ENCODE data around the gene PLBD2. TPM values are rescaled to one million over a fixed set of nuclear protein-coding genes. Genes with fewer than 3 reads are reported as not detected.
A peak's percentile ranks its signal among the peaks of the same experiment; 100 is the strongest.

PLBD2 gene
- total RNA-seq, 1 donor from 2014 or later: 52.2 TPM

GRCh38 chr12:113424456-113424855, 66.1 kb downstream of the PLBD2 start:
- FAIRE-seq (no peak), DNase-seq (ENCODE audit: low read depth) (no peak)
- Histone ChIP-seq H4K20me1 (ENCODE audit: insufficient read depth, low read length) (no peaks in the 10 kb centered on the region), H3K4me1 (ENCODE audit: insufficient read depth, low read length) (peaks cover 10% of the 10 kb centered on the region), H3K27ac (ENCODE audit: low read depth, low read length) (no peak overlapping the region), H3K4me3 (ENCODE audit: insufficient read depth, low read depth, low read length) (no peak overlapping the region), H2AFZ (ENCODE audit: low read depth, low read length) (no peak overlapping the region), H3K79me2 (ENCODE audit: insufficient read depth, low read length) (peaks cover 7% of the 10 kb centered on the region), H3K36me3 (ENCODE audit: insufficient read depth, low read length) (no peaks in the 10 kb centered on the region), H3K9ac (ENCODE audit: low read length) (no peak overlapping the region), H3K9me3 (ENCODE audit: insufficient read depth, low read depth, low read length) (no peaks in the 10 kb centered on the region), H3K27me3 (ENCODE audit: insufficient read depth, low read length) (no peaks in the 10 kb centered on the region), H3K4me2 (ENCODE audit: low read length) (no peak overlapping the region)
- Mint-ChIP-seq H3K4me1 (ENCODE audit: low read depth, unreplicated experiment) (peaks cover 4% of the 10 kb centered on the region), H3K36me3 (ENCODE audit: low read depth, unreplicated experiment) (peaks cover 2% of the 10 kb centered on the region), H3K9me3 (ENCODE audit: unreplicated experiment) (no peaks in the 10 kb centered on the region), H3K27ac (ENCODE audit: unreplicated experiment) (no peak overlapping the region), H3K4me3 (ENCODE audit: unreplicated experiment) (no peak overlapping the region), H3K27me3 (ENCODE audit: low read depth, unreplicated experiment) (peaks cover 16% of the 10 kb centered on the region)
- TF ChIP-seq CTCF (IDR thresholded peaks at IDR 0.05; ENCODE audit: insufficient read depth, low read depth, low read length) (no peak), EZH2 (IDR thresholded peaks at IDR 0.05; ENCODE audit: insufficient read depth, low read length) (no peak)

GRCh38 chr12:113424915-113425823, 66.8 kb downstream of the PLBD2 start:
- no peak for FAIRE-seq
- Histone ChIP-seq H3K36me3 (ENCODE audit: insufficient read depth, low read length) (no peaks in the 10 kb centered on the region), H3K79me2 (ENCODE audit: insufficient read depth, low read length) (peaks cover 7% of the 10 kb centered on the region), H3K27me3 (ENCODE audit: insufficient read depth, low read length) (no peaks in the 10 kb centered on the region), H4K20me1 (ENCODE audit: insufficient read depth, low read length) (no peaks in the 10 kb centered on the region), H3K27ac (ENCODE audit: low read depth, low read length) (no peak overlapping the region), H3K4me2 (ENCODE audit: low read length) (no peak overlapping the region), H3K9me3 (ENCODE audit: insufficient read depth, low read depth, low read length) (no peaks in the 10 kb centered on the region), H2AFZ (ENCODE audit: low read depth, low read length) (no peak overlapping the region), H3K9ac (ENCODE audit: low read length) (no peak overlapping the region), H3K4me3 (ENCODE audit: insufficient read depth, low read depth, low read length) (no peak overlapping the region), H3K4me1 (ENCODE audit: insufficient read depth, low read length) (peaks cover 10% of the 10 kb centered on the region)
- peaks cover 4% of the 10 kb centered on the region for H3K4me1 Mint-ChIP-seq (ENCODE audit: low read depth, unreplicated experiment)
- no peak for DNase-seq (ENCODE audit: low read depth)
- H3K4me3 Mint-ChIP-seq (ENCODE audit: unreplicated experiment): no peak overlapping the region
- TF ChIP-seq CTCF (IDR thresholded peaks at IDR 0.05; ENCODE audit: insufficient read depth, low read depth, low read length): peak; percentile 86
- no peak for TF ChIP-seq EZH2 (IDR thresholded peaks at IDR 0.05; ENCODE audit: insufficient read depth, low read length)
- no peaks in the 10 kb centered on the region for H3K9me3 Mint-ChIP-seq (ENCODE audit: unreplicated experiment)
- peaks cover 2% of the 10 kb centered on the region for H3K36me3 Mint-ChIP-seq (ENCODE audit: low read depth, unreplicated experiment)
- H3K27ac Mint-ChIP-seq (ENCODE audit: unreplicated experiment): no peak overlapping the region
- peaks cover 21% of the 10 kb centered on the region for H3K27me3 Mint-ChIP-seq (ENCODE audit: low read depth, unreplicated experiment)

- Mint-ChIP-seq H3K4me1 (ENCODE audit: low read depth, unreplicated experiment) (peaks cover 4% of the 10 kb centered on the region), H3K9me3 (ENCODE audit: unreplicated experiment) (no peaks in the 10 kb centered on the region), H3K4me3 (ENCODE audit: unreplicated experiment) (no peak overlapping the region), H3K36me3 (ENCODE audit: low read depth, unreplicated experiment) (peaks cover 5% of the 10 kb centered on the region), H3K27ac (ENCODE audit: unreplicated experiment) (no peak overlapping the region), H3K27me3 (ENCODE audit: low read depth, unreplicated experiment) (peaks cover 27% of the 10 kb centered on the region)
- Histone ChIP-seq H3K4me3 (ENCODE audit: insufficient read depth, low read depth, low read length) (no peak overlapping the region), H3K4me1 (ENCODE audit: insufficient read depth, low read length) (peaks cover 10% of the 10 kb centered on the region), H3K79me2 (ENCODE audit: insufficient read depth, low read length) (peaks cover 7% of the 10 kb centered on the region), H3K27ac (ENCODE audit: low read depth, low read length) (no peak overlapping the region), H3K4me2 (ENCODE audit: low read length) (no peak overlapping the region), H3K9me3 (ENCODE audit: insufficient read depth, low read depth, low read length) (no peaks in the 10 kb centered on the region), H3K36me3 (ENCODE audit: insufficient read depth, low read length) (no peaks in the 10 kb centered on the region), H4K20me1 (ENCODE audit: insufficient read depth, low read length) (no peaks in the 10 kb centered on the region), H3K27me3 (ENCODE audit: insufficient read depth, low read length) (no peaks in the 10 kb centered on the region), H2AFZ (ENCODE audit: low read depth, low read length) (no peak overlapping the region), H3K9ac (ENCODE audit: low read length) (no peak overlapping the region)
- DNase-seq (ENCODE audit: low read depth) (no peak), FAIRE-seq (no peak)
- no peak for TF ChIP-seq CTCF (IDR thresholded peaks at IDR 0.05; ENCODE audit: insufficient read depth, low read depth, low read length)
- TF ChIP-seq EZH2 (IDR thresholded peaks at IDR 0.05; ENCODE audit: insufficient read depth, low read length): no peak
Measured at GRCh38 chr12:113425960-113426453, 67.6 kb downstream of the PLBD2 start.

All from astrocyte (in vitro differentiated cells and primary cell).